ENCODE data around the gene CLIC2. TPM values are rescaled to one million over a fixed set of nuclear protein-coding genes. Genes with fewer than 3 reads are reported as not detected.
A peak's percentile ranks its signal among the peaks of the same experiment; 100 is the strongest.
"Not testable (repeated sequence)": the region's sequence is repeated elsewhere in the genome, so short reads cannot be mapped to it uniquely, and the experiment has no call there.

Gene CLIC2
- total RNA-seq, 1 experiment from 2014 or later, result not detected

- in situ Hi-C loops (cut with HindIII; ENCODE audit: low pct_unique_long_range_greater_than_20kb, low sequenced_read_pairs); DNase-seq (ENCODE audit: low read depth): not testable (repeated sequence)
Measured at GRCh38 chrX:155267995-155268394, 66.4 kb downstream of the CLIC2 start.

DNA sequence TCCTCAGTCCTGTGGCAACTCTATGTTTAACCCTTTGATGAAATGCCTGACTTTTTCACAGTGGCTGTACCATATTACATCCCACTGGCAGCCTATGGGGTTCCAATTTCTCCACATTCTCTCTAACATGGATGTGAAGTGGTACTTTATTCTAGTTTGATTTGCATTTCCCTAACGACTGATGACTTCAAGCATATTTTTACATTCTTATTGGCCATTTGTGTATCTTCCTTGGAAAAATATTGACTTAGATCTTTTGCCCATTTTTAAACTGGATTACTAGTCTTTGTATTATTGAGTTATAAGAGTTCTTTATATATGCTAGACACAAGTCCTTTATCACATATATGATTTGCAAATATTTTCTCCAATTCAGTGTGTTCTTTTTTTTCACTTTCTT lies 68.0 kb downstream of the CLIC2 start:
- DNase-seq (ENCODE audit: low read depth), result no peak
- in situ Hi-C loops (cut with HindIII; ENCODE audit: low pct_unique_long_range_greater_than_20kb, low sequenced_read_pairs), result no loop called here

GRCh38 chrX:155263854-155264628 lies 70.4 kb downstream of the CLIC2 start, which contains the start of gene RAB39B:
Gene RAB39B (minus strand): TSS chrX:155264491. CDS start chrX:155264288, 203 bp downstream.
- in situ Hi-C loops (cut with HindIII; ENCODE audit: low pct_unique_long_range_greater_than_20kb, low sequenced_read_pairs), result no loop called here
- DNase-seq (ENCODE audit: low read depth), result peak; percentile 36

DNA sequence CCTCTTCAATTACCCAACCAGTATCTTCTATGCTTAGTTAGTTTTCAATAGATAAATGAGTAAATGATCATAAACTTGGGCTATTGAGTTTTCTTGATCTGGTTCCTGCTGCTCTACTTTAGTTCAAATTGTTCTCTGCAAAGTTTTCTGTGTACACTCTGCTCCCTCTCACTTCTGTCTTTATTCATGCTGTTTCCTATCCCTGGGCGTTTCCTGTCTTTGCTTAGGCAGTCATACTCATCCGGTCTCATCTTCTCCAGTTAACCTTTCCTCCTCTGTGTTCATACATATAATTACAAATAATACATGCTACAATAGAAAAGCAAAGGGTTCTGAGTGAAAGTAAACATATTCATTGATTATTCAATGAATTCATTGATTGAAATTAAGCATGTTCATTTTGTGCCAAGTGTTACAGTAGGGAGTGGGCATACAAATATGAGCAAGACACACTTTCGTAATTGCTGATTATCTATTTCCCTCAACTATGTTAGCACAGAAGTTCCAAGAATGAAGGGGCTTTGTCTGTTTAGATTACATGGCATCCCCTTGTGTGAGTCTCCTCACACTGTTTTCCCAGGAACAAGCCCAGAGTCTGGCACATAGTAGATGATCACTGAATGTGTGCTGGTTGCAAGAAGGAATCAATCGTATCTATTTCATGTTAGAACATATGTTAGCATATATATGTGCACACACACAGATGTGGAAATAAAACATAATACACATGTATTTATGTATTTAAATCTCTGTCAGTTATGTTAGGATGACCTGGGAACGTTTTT lies 71.3 kb downstream of the CLIC2 start:
- in situ Hi-C loops (cut with HindIII; ENCODE audit: low pct_unique_long_range_greater_than_20kb, low sequenced_read_pairs), result no loop called here
- DNase-seq (ENCODE audit: low read depth), result no peak

GRCh38 chrX:155259752-155260151 lies 74.7 kb downstream of the CLIC2 start:
- no peak for DNase-seq (ENCODE audit: low read depth)
- in situ Hi-C loops (cut with HindIII; ENCODE audit: low pct_unique_long_range_greater_than_20kb, low sequenced_read_pairs), result no loop called here

- in situ Hi-C loops (cut with HindIII; ENCODE audit: low pct_unique_long_range_greater_than_20kb, low sequenced_read_pairs), result no loop called here
- DNase-seq (ENCODE audit: low read depth), result no peak
Measured at GRCh38 chrX:155251391-155251790, 83.0 kb downstream of the CLIC2 start.

DNA sequence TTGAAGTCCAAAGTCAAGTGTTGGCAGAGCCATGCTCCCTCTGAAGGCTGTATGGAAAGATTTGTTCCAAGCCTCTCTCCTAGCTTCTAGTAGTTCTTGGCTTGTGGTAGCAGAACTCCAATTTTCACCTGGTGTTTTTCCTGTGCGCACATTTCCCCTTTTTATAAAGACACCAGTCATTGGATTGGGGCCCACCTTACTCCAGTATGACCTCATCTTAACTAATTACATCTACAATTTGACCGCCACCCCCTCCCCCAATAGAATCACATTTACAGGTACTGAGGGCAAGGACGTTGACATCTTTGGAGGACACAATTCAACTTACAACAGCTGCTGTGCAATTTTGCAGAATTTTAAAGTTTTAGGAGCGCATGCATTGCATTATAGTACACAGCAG lies 86.9 kb downstream of the CLIC2 start:
- DNase-seq (ENCODE audit: low read depth), result no peak
- in situ Hi-C loops (cut with HindIII; ENCODE audit: low pct_unique_long_range_greater_than_20kb, low sequenced_read_pairs), result no loop called here

DNA sequence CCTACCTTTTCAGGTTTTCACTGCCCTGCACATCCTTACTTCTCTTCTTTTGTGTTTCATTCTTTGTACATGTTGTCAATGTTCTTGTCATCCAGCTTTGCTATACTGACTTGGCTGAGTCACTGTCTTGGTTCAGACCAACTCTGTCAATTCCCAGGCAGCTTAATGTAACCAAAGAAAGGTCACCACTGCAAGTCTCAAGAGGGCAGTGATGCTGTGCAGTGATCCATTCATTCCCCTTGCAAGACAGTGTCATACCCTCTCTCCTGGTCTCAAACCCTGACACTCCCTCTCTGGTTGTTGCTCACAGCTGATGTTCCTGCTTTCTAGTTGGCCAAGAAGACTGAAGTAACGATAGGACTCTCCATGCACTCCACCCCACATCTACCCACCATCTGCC lies 87.7 kb downstream of the CLIC2 start:
- in situ Hi-C loops (cut with HindIII; ENCODE audit: low pct_unique_long_range_greater_than_20kb, low sequenced_read_pairs), result no loop called here

DNA sequence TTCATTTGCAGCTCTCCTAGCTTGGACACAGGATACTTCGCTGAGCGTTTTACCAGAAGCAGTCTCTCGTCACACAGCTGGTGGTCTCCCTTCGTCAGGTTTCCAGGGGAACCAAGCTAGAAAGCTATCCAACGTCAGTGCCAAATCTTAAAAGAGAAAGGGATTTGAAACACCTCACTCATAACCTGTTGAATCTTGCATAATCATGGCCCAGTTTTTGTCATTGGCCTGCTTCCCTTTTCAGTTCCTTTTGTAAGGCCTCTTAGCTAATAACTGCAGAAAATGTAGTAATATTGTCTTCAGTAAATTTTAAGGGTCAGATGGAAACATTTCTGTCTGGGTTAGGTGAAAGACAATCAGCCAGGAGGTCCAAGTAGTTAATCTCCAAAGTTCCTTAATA lies 92.1 kb downstream of the CLIC2 start:
- in situ Hi-C loops (cut with HindIII; ENCODE audit: low pct_unique_long_range_greater_than_20kb, low sequenced_read_pairs), result no loop called here
- no peak for DNase-seq (ENCODE audit: low read depth)

More for the DNA sequence above, 87.7 kb downstream of the CLIC2 start:
- peak; percentile 27 for DNase-seq (ENCODE audit: low read depth)

DNA sequence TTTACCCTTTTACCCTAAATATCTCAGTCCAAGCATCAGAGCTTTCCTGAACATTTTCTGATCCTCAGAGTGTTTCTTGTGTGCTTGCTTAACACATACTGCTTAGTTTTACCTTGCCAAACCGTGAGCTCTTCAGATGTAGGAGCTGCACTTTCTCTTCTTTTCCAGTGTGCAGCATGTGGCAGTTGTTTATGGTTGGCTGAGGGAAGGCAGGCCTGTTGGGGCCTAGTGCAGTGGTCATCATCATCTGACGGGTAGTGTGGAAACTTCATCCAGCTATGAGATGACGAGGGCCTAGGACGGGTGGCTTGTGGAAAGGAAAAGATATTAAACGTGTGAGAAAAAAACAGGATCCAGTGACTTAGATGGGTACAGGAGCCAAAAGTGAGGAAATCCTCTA lies 96.7 kb downstream of the CLIC2 start:
- in situ Hi-C loops (cut with HindIII; ENCODE audit: low pct_unique_long_range_greater_than_20kb, low sequenced_read_pairs), result no loop called here
- no peak for DNase-seq (ENCODE audit: low read depth)

GRCh38 chrX:155235891-155236290 lies 98.5 kb downstream of the CLIC2 start:
- in situ Hi-C loops (cut with HindIII; ENCODE audit: low pct_unique_long_range_greater_than_20kb, low sequenced_read_pairs), result no loop called here
- no peak for DNase-seq (ENCODE audit: low read depth)

DNA sequence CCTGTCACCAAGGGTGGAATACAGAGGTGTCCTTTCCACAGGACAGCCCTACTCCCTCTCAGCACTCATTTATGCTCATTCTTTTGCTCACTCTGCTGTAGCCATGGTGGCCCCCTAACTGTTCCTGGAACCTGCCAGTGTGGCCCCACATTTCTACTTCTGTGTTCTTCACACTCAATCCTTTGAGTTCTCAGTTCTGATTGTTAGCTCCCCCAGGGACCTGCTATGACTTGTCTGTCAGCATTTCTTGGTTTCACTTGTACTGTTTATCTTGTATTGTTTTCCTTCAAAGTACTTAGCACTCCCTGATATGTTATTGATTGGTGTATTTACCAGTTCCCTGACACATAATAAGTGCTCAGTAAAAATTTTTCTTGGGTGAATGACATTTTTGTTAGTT lies 103.3 kb downstream of the CLIC2 start:
- no peak for DNase-seq (ENCODE audit: low read depth)
- in situ Hi-C loops (cut with HindIII; ENCODE audit: low pct_unique_long_range_greater_than_20kb, low sequenced_read_pairs), result no loop called here

Other genes with a start within 250 kb of the CLIC2 start
- gene VBP1, start 118.2 kb downstream of the CLIC2 start, total RNA-seq (2014; rRNA removed; shearing (Covaris generic); ENCODE audit: low replicate concordance), result 80.6 and 88.0 TPM in 2 replicates
- 0.68 TPM in 1 of 2 replicates, not detected in the other for gene RAB39B, start 70.1 kb downstream of the CLIC2 start, total RNA-seq (2014; rRNA removed; shearing (Covaris generic); ENCODE audit: low replicate concordance)
- not detected in 2 replicates for gene F8A2, start 47.5 kb upstream of the CLIC2 start, total RNA-seq (2014; rRNA removed; shearing (Covaris generic); ENCODE audit: low replicate concordance)
- 0.74 and 5.3 TPM in 2 replicates for gene F8A3, start 124.0 kb upstream of the CLIC2 start, total RNA-seq (2014; rRNA removed; shearing (Covaris generic); ENCODE audit: low replicate concordance)

All from Caki2 (cell line).